PC-3 (cell line): ENCODE data around the gene SULF2. TPM values are rescaled to one million over a fixed set of nuclear protein-coding genes. Genes with fewer than 3 reads are reported as not detected.

Experiments
- ATAC-seq: fragments of 200-7000 bp; cut with Tn5 transposase; 2 replicates; pipeline ENCODE4 v1.9.1; 2020; ENCODE audit warnings: mild to moderate bottlenecking, moderate library complexity
- BruUV-seq: library from RNA; stranded (reverse); fragments of 400-500 nt; replicated peaks from 2 replicates; lab custom pipeline; 2021; lab: Mats Ljungman, UMichigan
- CTCF ChIA-PET: fragments of 300-600 bp; sonication (Branson Sonifier 250); formaldehyde crosslinking; loops from one replicate; lab custom pipeline; 2022; ENCODE audit warnings: antibody characterized with exemption; lab: Charles Lee
- POLR2A ChIA-PET: fragments of 300-600 bp; sonication (Branson Sonifier 250); formaldehyde crosslinking; loops from one replicate; lab custom pipeline; 2022; ENCODE audit warnings: antibody characterized with exemption; ENCODE audit not compliant: unreplicated experiment; lab: Charles Lee
- DNase-seq: peaks from one replicate; pipeline ENCODE4 v3.0.0-alpha.2; 2015
- H2AFZ ChIP-seq: fragments of 300-600 bp; sonication (generic); 2 replicates; pipeline ENCODE4 v1.6.0; 2016; ENCODE audit warnings: antibody characterized with exemption, low read length
- H3F3A ChIP-seq: fragments of 300-600 bp; sonication (generic); one replicate; pipeline ENCODE4 v1.6.0; 2017; ENCODE audit warnings: antibody characterized with exemption, low read length, control low read depth, mild to moderate bottlenecking; ENCODE audit not compliant: unreplicated experiment
- H3K27ac ChIP-seq: fragments of 300-600 bp; sonication (generic); 2 replicates; pipeline ENCODE4 v1.5.1; 2016; ENCODE audit warnings: mild to moderate bottlenecking, low read length
- H3K27me3 ChIP-seq: fragments of 300-600 bp; sonication (generic); 2 replicates; pipeline ENCODE4 v1.6.1; 2016; ENCODE audit warnings: low read length, mixed read lengths
- H3K36me3 ChIP-seq: fragments of 300-600 bp; sonication (generic); 2 replicates; pipeline ENCODE4 v1.6.1; 2016; ENCODE audit warnings: low read depth, mixed run types, low read length, mixed read lengths
- H3K4me1 ChIP-seq: fragments of 300-600 bp; sonication (generic); 2 replicates; pipeline ENCODE4 v1.5.1; 2016; ENCODE audit warnings: low read length; ENCODE audit not compliant: insufficient read depth
- H3K4me2 ChIP-seq: fragments of 300-600 bp; sonication (generic); 2 replicates; pipeline ENCODE4 v1.6.0; 2016; ENCODE audit warnings: low read length
- H3K4me3 ChIP-seq: fragments of 300-600 bp; sonication (generic); 2 replicates; pipeline ENCODE4 v1.5.1; 2016; ENCODE audit warnings: mild to moderate bottlenecking, low read length, mixed read lengths
- H3K79me2 ChIP-seq: fragments of 300-600 bp; sonication (generic); 2 replicates; pipeline ENCODE4 v1.6.1; 2017; ENCODE audit warnings: low read length, mixed read lengths
- H3K9ac ChIP-seq: fragments of 300-600 bp; sonication (generic); 2 replicates; pipeline ENCODE4 v1.6.0; 2016; ENCODE audit warnings: mild to moderate bottlenecking, low read length
- H3K9me2 ChIP-seq: fragments of 300-600 bp; sonication (generic); replicated peaks from 2 replicates; pipeline ENCODE4 v1.6.1; 2016; ENCODE audit warnings: mixed run types, low read length, mixed read lengths
- H3K9me3 ChIP-seq: fragments of 300-600 bp; sonication (generic); 2 replicates; pipeline ENCODE4 v1.6.1; 2016; ENCODE audit warnings: low read length, mixed read lengths
- H4K20me1 ChIP-seq: fragments of 300-600 bp; sonication (generic); 2 replicates; pipeline ENCODE4 v1.6.1; 2016; ENCODE audit warnings: low read length, mixed read lengths
- EZH2 ChIP-seq: fragments of 300-600 bp; sonication (generic); IDR thresholded peaks from one replicate; pipeline ENCODE4 v1.6.1; 2017; ENCODE audit warnings: antibody characterized with exemption, mild to moderate bottlenecking, low read length; ENCODE audit not compliant: unreplicated experiment
- EZH2phosphoT487 ChIP-seq: fragments of 300-600 bp; sonication (generic); IDR thresholded peaks from 2 replicates; pipeline ENCODE4 v1.6.1; 2018; ENCODE audit warnings: mild to moderate bottlenecking, antibody characterized with exemption, low read length, borderline replicate concordance
- intact Hi-C: fragments of 100-400 bp; cut with micrococcal nuclease; formaldehyde crosslinking; loops from 2 replicates; pipeline ENCODE4 v1.9.0; 2023
- total RNA-seq: library from RNA; depleted of rRNA; stranded (reverse); fragments of >200 nt; gene quantifications from 2 replicates; pipeline ENCODE4 v1.2.3, GENCODE V29; 2014
- TF ChIP-seq, protein P1 (sequence below): fragments of 300-600 bp; sonication (generic); conservative IDR thresholded peaks from 2 replicates; pipeline ENCODE4 v1.5.1; 2017; ENCODE audit warnings: antibody characterized with exemption, low read depth, mild to moderate bottlenecking, low read length

Gene SULF2
- total RNA-seq, 1 experiment from 2014 or later = 340 TPM

DNA sequence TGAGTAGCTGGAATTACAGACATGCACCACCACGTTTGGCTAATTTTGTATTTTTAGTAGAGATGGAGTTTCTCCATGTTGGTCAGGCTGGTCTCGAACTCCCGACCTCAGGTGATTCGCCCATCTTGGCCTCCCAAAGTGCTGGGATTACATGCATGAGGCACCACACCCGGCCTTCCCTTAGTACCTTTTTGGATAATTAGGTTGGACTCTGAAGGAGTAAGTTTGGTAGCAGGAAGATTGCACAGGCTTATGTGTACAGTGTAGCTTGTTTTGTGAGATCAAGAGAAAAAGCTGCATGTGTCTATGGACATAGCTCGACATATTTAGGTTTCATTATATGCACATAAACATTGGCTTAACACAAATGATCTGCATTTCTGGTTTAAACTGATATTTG is 166.8 kb downstream of the SULF2 start:
- ATAC-seq (no peak), DNase-seq (no peak)
- intact Hi-C loops = no loop called here
- H3K4me1 ChIP-seq = peaks cover 5% of the 10 kb centered on the region; the same call in 1 of the 2 replicates
- H3K27me3 ChIP-seq = no peaks in the 10 kb centered on the region
- no TSS peak for BruUV-seq
- TF ChIP-seq EZH2 = no peak
- no peak for TF ChIP-seq EZH2phosphoT487
- TF ChIP-seq, protein P1, sequence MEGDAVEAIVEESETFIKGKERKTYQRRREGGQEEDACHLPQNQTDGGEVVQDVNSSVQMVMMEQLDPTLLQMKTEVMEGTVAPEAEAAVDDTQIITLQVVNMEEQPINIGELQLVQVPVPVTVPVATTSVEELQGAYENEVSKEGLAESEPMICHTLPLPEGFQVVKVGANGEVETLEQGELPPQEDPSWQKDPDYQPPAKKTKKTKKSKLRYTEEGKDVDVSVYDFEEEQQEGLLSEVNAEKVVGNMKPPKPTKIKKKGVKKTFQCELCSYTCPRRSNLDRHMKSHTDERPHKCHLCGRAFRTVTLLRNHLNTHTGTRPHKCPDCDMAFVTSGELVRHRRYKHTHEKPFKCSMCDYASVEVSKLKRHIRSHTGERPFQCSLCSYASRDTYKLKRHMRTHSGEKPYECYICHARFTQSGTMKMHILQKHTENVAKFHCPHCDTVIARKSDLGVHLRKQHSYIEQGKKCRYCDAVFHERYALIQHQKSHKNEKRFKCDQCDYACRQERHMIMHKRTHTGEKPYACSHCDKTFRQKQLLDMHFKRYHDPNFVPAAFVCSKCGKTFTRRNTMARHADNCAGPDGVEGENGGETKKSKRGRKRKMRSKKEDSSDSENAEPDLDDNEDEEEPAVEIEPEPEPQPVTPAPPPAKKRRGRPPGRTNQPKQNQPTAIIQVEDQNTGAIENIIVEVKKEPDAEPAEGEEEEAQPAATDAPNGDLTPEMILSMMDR = no peak
- 0 out of 2 replicates have a peak, but pooled peaks cover 4% of the 10 kb centered on the region for H3K79me2 ChIP-seq
- H3K27ac ChIP-seq = no peak overlapping the region
- no peak overlapping the region for H3K4me2 ChIP-seq
- peaks cover 3% of the 10 kb centered on the region; the same call in 1 of the 2 replicates for H3K36me3 ChIP-seq
- H3K4me3 ChIP-seq = no peak overlapping the region
- H3F3A ChIP-seq = no peaks in the 10 kb centered on the region
- no peak overlapping the region for H2AFZ ChIP-seq
- no peaks in the 10 kb centered on the region for H4K20me1 ChIP-seq
- ChIA-PET POLR2A (no interaction called here), CTCF (no interaction called here)
- H3K9ac ChIP-seq = no peak overlapping the region
- no peaks in the 10 kb centered on the region for H3K9me3 ChIP-seq
- no peaks in the 10 kb centered on the region for H3K9me2 ChIP-seq

DNA sequence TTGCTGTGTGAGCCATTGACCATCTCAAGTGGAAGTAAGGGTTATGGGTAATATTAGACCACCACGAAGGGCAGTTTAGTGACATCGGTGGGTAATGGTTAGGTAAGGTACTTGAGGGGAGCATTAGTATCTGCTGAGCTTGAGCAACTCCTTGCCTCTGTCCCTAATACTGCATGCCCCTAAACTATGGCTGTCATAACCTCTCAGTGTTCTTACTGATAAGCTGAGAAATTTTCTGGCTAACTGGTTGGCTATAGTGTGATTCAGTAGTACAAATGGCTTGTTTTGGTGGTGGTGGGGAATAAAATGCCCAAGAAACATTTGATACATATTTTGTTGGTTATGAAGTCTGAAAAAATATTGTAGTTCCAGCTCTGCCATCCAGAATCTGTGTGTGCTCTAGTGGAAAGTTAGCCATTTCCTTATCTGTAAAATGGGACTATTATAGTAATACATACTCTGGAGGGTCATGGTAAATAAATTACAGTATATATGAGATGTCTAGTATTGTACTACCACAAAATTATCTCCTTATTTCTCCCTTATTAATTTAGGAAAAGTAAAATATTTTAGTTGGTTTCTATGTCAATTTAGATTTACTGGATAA is 170.5 kb downstream of the SULF2 start:
- TF ChIP-seq, protein P1 = no peak
- TF ChIP-seq EZH2phosphoT487 (no peak), EZH2 (no peak)
- ChIA-PET POLR2A (no interaction called here), CTCF (no interaction called here)
- no peaks in the 10 kb centered on the region for H3K27me3 ChIP-seq
- no peaks in the 10 kb centered on the region for H3F3A ChIP-seq
- H3K79me2 ChIP-seq = peaks cover 22% of the 10 kb centered on the region
- no peak overlapping the region for H3K27ac ChIP-seq
- ATAC-seq (no peak), DNase-seq (no peak)
- H3K4me3 ChIP-seq = no peak overlapping the region
- H3K9me3 ChIP-seq = no peaks in the 10 kb centered on the region
- H3K4me1 ChIP-seq = peaks cover 12% of the 10 kb centered on the region
- intact Hi-C loops = no loop called here
- H3K9ac ChIP-seq = no peak overlapping the region
- H4K20me1 ChIP-seq = no peaks in the 10 kb centered on the region
- no TSS peak for BruUV-seq
- H3K4me2 ChIP-seq = no peak overlapping the region
- no peak overlapping the region for H2AFZ ChIP-seq
- no peaks in the 10 kb centered on the region for H3K9me2 ChIP-seq
- no peaks in the 10 kb centered on the region for H3K36me3 ChIP-seq

DNA sequence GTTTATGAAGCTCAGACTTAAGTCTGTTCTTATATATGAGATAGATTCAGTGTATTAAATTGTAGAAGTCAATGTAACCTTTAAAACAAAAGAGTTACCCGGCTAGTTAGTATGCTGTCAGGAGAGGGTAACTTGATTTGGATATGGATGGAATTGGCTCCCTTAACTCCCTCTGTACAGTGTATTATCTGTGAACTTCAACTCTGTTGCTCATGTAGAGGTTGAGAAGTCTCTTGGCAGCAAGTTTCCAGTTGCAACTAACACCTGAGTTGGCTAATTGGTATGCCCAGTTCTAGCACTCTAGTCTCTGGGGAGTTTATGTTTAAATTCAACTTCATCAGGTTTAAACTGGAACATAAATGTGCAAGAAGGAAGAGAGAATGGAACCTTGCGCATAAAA is 172.6 kb downstream of the SULF2 start:
- Histone ChIP-seq H3K9me2 (no peaks in the 10 kb centered on the region), H3K36me3 (no peaks in the 10 kb centered on the region), H4K20me1 (no peaks in the 10 kb centered on the region), H3K79me2 (peaks cover 22% of the 10 kb centered on the region), H3K4me2 (no peak overlapping the region), H3K27ac (no peak overlapping the region), H3K27me3 (no peaks in the 10 kb centered on the region), H3F3A (no peaks in the 10 kb centered on the region), H2AFZ (no peak overlapping the region), H3K4me3 (no peak overlapping the region), H3K9ac (no peak overlapping the region), H3K4me1 (peaks cover 17% of the 10 kb centered on the region), H3K9me3 (no peaks in the 10 kb centered on the region)
- intact Hi-C loops = no loop called here
- TF ChIP-seq, protein P1 = no peak
- no peak for TF ChIP-seq EZH2
- no peak for TF ChIP-seq EZH2phosphoT487
- BruUV-seq = no TSS peak
- ATAC-seq = no peak
- no peak for DNase-seq
- CTCF ChIA-PET = no interaction called here
- POLR2A ChIA-PET = no interaction called here
